HG02938 (cell line): ENCODE results near the gene SCAF4.
"Not testable (repeated sequence)": the region's sequence is repeated elsewhere in the genome, so short reads cannot be mapped to it uniquely, and the experiment has no call there.

Experiments used
- ATAC-seq: cut with Tn5 transposase; IDR thresholded peaks from one replicate; pipeline ENCODE4 v1.9.1; 2021; ENCODE audit warnings: mild to moderate bottlenecking, moderate library complexity; ENCODE audit not compliant: unreplicated experiment

Gene SCAF4

DNA sequence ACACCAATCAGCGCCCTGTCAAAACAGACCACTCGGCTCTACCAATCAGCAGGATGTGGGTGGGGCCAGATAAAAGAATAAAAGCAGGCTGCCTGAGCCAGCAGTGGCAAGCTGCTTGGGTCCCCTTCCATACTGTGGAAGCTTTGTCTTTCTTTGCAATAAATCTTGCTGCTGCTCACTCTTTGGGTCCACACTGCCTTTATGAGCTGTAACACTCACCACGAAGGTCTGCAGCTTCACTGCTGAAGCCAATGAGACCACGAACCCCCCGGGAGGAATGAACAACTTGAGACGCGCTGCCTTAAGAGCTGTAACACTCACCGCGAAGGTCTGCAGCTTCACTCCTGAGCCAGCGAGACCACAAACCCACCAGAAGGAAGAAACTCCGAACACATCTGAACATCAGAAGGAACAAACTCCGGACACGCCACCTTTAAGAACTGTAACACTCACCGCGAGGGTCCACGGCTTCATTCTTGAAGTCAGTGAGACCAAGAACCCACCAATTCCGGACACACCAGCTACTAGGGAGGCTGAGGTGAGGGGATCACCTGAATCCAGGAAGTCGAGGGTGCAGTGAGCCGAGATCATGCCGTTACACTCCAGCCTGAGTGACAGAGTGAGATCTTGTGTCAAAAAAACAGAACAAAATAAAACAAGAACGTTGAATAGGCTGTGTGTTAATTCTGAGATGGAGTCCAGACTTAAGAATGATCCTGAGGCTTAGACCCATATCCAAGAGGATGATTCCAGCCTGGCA is 76.9 kb downstream of the SCAF4 start:
- ATAC-seq, result not testable (repeated sequence)

DNA sequence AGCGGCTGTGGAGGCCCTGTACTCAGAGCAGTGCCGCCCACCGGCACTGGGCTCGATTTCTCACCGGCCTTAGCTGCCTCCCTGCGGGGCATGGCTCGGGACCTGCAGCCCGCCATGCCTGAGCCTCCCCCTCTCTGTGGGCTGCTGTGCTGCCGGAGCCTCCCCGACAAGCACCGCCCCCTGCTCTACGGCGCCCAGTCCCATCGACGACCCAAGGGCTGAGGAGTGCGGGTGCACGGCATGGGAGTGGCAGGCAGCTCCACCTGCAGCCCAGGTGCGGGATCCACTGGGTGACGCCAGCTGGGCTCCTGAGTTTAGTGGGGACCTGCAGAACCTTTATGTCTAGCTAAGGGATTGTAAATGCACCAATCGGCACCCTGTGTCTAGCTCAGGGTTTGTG is 77.6 kb downstream of the SCAF4 start:
- no peak for ATAC-seq

DNA sequence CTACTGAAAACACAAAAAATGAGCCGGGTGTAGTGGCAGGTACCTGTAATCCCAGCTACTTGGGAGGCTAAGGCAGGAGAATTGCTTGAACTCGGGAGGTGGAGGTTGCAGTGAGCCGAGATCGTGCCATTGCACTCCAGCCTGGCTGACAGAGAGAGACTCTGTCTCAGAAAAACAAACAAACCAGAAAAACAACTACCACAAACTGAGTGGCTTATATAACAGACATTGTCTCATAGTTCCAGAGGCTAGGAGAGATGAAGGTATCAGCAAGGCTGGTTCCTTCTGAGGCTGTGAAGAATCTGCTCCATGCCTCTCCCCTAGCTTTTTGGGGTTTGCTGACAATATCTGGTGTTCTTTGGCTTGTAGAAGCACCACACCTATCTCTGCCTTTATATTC is 80.4 kb downstream of the SCAF4 start:
- not testable (repeated sequence) for ATAC-seq

DNA sequence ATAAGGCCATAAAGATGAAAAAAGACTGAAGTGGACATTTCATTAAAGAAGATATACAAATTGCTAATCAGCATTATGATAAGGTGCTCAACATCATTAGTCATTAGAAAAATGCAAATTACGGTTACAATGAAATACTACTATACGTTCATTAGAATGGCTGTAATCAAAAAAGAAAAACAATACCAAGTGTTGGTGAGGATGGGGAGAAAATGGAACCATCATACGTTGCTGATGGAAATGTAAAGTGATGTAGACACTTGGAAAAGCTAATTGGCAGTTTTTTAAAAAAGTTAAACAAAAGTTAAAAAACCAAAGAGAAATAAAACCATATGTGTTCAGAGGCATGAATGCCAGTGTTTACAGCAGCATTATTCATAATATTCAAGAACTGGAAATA is 81.0 kb downstream of the SCAF4 start:
- ATAC-seq, result no peak

DNA sequence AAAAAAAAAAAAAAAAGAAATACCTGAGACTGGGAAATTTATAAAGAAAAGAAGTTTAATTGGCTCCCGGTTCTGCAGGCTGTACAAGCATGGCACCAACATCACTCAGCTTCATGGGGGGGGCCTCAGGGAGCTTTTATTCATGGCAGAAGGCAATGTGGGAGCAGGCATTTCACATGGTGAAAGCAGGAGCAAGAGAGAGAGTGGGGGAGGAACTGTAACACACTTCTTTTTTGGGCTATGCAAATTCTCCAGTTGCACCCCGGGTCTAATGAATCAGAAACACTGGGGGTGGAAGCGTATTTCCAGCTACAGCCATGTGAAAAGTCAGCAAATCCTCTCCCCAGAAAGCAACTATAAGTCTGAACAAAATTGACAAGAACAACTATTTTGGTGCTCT is 84.3 kb downstream of the SCAF4 start:
- ATAC-seq, result no peak

DNA sequence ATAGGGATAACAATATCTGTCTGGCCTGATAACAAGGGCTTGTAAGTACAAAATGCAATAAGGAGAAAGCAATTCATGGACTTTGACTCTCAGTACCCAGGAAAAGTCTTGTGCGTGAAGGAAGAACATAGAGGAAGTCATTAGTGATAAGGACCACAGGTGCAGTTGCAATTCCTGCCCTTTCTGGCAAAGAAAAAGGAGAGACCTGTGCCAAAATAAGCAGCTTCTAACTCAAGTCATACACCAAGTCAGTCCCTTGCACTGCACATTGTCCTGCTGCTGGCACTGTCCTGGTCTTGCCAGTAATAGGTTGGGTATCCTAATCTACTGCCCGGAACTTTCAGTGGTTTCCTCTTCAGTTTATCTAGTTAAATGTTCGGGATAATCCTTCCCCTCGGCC is 87.3 kb downstream of the SCAF4 start:
- ATAC-seq, result no peak

DNA sequence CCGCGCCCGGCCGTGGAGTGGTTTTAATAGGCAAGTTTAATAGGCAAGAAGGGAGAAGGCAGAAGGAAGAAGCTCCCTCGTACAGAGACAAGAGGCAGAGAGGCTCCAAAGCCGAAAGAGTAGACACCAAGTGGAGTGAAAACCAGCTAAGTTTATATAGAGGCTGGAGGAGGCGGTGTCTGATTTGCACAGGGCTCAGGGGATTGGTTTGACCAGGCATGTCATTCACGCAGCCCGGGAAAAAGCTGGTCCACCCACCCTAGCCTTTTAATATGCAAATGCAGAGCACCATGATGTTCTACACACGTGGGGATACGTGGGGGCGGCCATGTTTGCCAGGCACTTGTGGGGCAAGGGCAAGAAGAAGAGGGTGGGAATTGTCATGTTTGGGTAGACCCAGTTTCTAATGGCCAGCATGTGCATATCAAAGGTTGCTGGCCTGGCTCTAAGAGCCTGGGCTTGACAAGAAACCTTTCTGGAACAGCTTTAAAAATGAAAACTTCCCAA is 90.4 kb downstream of the SCAF4 start:
- no peak for ATAC-seq

DNA sequence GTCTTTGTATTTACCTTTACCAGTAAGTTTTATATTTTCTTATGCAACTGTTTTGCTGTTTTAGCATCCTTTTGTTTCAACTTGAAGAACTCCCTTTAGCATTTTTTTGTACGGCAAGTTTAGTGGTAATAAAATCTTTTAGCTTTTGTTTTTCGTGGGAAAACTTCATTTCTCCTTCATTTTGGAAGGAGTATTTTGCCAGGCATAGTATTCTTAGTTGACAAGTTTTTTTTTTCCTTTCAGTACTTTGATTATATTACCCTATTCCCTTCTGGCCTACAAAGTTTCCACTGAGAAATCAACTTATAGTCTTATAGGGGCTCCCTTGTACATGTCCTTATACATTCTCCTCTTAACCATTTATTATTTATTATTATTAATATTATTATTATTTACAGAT is 95.0 kb downstream of the SCAF4 start:
- ATAC-seq, result no peak

DNA sequence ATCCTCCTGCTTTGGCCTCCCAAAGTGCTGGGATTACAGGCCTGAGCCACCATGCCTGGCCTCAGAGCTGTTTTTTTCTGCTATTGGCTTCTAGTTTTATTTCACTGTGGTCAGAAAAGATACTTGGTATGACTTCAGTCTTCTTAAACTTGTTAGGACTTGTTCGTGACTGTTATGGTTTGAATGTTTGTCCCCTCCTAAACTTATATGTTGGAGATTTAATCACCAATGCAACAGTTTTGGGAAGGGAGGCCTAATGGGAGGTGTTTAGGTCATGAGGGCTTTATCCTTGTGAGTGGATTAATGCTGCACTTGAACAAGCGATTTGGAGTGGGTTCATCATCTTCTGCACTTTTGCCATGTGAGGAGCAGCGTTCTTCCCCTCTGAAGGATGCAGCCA is 96.9 kb downstream of the SCAF4 start:
- no peak for ATAC-seq

DNA sequence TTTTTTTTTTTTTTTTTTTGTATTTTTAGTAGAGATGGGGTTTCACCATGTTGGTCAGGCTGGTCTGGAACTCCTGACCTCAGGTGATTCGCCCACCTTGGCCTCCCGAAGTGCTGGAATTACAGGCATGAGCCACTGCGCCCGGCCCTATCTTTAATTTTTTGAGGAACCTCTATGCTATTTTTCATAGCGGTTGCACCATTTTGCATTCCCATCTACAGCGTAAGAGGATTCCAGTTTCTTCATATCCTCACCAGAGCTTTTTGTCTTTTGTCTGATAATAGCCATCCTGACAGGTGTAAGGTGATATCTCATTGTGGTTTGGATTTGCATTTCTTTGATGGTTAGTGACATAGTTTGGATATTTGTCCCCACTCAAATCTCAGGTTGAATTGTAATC is 100.0 kb downstream of the SCAF4 start:
- ATAC-seq, result not testable (repeated sequence)

DNA sequence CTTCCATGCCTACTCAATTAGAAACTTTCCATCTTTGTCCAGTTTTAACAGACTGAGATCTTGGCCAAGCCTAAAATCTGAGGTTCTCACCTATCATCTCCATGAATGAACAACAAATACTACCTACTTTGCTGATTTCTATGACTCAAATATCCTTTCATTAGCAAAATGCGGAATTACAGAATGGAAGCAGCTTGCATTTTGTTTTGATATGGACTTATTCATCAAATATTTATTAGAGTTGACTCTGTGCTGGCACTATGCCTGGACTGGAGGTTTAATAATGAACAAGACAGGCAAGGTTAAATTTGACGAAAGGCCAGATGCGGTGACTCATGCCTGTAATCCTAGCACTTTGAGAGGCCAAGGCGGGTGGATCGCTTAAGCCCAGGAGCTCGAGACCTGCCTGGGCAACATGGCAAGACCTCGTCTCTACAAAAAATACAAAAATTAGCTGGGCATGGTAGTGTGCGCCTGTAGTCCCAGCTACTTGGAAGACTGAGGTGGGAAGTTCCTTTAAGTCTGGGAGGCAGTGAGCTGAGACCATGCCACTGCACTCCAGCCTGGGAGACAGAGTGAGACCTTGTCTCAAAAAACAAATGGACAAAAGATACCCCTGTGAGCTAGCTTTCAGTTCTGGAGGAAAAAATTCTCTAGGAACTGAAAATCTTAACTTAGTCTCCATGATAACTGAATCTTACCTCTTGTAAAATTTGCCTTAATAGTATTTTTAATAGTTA is 101.8 kb downstream of the SCAF4 start:
- no peak for ATAC-seq

DNA sequence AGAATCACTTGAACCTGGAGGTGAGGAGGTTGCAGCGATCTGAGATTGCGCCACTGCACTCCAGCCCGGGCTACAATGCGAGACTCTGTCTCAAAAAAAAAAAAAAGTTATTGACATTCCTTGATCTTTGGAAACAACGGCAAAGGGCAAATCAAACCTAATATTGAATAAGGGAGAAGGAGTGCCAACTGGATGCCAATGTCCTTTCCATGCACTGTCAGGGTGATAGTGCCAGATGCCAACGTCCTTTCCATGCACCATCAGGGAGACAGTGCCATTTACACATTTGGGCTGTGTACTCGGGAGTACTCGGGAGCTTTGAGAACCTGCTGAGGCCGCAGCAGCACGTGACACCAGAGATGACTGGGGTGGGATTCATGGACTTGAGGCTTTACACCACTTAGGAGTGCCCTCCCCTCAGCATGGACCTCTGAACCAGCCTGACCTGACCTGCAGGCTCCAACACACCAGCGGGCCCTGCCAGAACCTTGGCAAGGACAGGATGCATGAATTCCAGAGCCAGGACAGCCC is 106.9 kb downstream of the SCAF4 start:
- ATAC-seq, result no peak

DNA sequence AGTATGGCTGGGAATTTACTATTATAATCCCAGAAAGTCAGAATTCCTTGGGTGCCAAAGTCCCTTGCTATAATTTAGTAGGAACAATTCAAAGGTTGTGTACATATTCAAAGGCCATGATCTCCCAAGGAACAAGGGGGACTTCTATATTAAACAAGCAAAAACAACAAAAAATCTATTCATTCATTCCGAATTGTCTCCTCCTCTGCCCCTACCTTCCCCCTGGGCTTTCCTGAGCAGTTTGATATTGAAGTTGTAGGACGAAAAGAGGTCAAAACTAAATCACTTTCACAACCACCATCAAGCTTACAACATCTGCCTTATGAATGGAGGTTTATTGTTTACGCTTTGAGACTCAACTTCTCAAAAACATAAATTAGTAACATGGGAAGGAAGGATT is 107.7 kb downstream of the SCAF4 start:
- no peak for ATAC-seq

DNA sequence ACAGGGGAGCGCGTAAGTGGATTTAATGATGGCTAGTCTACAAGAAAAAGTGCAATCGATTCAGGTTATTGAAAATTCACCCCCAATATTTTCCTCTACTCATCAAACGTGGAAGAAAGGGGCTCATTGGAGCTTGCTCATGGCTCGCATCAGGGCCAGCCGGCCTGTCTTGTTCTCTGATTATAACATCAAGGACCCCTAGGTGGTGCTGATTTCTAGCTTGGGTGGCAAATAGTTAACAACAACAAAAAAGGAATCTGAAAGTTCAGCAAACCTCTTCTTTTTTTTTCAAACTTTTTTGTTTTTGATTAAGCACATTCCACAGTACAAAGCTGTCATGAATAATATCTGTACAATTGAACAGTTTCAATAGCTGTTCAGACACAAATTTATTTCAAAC is 108.3 kb downstream of the SCAF4 start:
- ATAC-seq, result no peak

DNA sequence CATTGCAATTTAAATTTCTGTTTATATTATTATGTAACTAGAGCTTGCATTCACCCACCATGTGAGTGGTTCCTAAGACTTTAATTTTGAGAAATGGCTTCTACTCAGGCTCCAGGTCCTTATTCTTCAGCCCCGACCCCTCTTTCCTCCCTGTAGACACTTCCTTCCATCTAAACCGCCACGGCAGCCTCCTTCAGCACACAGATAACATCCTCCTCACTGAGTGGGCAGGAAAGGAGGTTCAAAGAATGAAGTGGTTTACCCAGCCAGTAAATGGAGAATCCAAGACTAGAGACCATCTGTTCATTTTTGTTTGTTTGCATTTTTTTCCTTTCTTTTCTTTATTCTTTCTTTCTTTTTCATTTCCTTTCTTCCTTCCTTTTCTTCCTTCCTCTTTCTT is 109.5 kb downstream of the SCAF4 start:
- no peak for ATAC-seq
